Measurements from ENCODE around the gene FBXO48.
"Not testable (repeated sequence)": the region's sequence is repeated elsewhere in the genome, so short reads cannot be mapped to it uniquely, and the experiment has no call there.

FBXO48 gene, protein sequence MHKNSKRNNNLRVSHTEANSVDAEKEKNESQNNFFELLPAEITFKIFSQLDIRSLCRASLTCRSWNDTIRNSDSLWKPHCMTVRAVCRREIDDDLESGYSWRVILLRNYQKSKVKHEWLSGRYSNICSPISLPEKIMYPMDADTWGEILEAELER

DNA sequence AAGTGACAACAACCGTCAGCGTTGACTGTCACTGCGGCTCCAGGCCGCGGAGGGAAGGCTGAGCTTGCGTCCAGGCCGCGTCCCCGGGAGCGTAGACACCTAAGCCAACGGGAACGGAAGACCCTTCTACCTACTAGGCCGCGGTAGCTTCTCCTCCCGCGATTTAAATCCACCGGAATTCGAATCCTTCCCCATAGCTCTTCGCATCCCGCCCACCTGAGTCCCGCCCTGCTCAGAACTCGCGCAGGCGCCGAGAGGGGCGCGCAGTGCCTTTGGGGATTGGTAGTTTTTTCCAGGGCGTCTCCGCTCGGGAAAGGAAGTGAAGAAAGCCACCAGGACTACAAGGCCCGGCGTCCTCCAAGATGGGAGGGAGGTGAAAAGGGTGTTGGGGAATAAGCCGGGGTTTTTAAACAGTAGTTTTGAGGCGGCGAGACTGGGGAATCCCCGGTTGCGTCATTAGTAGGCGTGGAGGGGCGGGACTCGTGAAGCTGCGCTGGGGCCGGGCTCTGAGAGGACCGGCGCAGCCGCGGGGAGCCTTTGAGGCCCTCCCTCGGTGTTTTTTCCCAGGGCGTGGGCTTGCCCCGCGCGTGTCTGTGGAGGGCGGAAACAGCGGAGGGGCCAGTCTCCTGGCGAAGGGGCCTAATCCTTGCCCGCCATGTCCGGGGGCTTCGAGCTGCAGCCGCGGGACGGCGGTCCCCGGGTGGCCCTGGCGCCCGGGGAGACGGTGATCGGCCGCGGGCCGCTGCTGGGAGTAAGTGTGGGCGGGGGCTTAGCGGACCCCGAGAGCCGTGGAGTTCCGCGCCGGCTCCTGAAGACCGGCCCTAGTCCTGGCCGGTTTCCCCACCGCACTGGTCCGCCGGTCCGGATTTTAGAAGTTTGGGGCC lies at the start of gene FBXO48, which contains the start of gene APLF:
Gene FBXO48, minus strand, starts transcription at position 218 of the 884 bp plus-strand sequence. CDS start 2,149 bp downstream, outside the sequence.
Gene APLF, plus strand, starts transcription at position 509 of the 884 bp plus-strand sequence. Its CDS starts 147 bp downstream, at position 656.
- DNase-seq (ENCODE audit: low read depth) = peak; percentile 97

DNA sequence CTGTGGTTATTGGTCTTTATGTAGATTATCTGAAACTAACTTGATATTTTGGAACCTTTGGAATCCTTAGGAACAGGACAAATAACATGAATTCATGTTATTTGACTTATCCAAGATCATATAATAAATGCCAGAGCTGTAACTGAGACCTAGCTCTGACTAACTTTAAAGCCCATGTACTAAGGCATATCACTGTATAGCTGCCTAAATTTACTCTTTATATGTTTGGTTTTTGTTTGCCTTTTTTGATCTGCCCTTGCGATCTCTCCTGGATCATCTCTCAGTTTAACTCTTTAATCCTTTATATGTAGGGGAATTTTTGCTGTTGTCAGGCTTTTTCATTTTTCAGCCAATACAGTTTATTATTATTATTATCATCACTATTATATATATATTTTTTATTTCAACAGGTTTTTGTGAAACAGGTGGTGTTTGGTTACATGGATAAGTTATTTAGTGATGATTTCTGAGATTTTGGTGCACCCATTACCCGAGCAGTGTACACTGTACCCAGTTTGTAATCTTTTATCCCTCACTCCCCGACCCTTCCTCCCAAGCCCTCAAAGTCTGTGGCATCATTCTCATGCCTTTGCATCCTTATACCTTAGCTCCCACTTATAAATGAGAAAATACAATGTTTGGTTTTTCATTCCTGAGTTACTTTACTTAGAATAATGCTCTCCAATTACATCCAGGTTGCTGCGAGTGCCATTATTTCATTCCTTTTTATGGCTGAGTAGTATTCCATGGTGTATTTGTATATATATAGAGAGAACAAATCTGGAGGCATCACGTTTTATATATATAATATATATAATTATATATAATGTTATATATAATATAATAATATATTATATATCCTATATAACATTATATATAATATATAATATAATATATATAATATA lies 49.2 kb upstream of the FBXO48 start:
- DNase-seq (ENCODE audit: low read depth) = no peak

DNA sequence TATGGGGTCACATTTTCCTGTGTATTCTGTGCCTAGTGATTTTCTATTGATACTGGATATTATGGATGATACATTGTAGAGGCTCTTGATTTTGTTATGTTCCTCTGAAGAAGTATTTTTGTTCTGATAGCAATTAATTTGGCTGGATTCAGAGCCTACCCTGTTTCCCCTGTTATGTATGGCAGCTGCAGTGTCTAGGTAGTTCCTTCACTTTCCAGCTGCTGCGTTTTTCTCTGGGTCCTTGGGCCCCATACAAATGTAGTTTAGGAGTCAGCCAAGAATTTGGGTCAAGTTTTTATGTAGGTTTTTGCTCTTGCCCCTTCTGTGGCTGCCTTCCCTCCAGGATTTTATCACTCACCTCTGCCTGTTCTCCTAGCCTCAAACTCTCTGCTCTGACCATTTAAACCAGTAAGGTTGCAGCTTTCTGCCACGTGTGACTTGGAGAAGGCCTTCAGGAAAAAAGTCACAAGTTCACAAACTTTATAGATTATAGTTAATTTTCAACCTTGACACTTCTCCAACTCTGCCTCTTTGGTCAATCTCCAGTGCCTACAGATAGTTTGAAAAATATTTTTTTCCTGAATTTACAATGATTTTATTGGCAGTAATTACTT lies 47.3 kb upstream of the FBXO48 start:
- no peak for DNase-seq (ENCODE audit: low read depth)

DNA sequence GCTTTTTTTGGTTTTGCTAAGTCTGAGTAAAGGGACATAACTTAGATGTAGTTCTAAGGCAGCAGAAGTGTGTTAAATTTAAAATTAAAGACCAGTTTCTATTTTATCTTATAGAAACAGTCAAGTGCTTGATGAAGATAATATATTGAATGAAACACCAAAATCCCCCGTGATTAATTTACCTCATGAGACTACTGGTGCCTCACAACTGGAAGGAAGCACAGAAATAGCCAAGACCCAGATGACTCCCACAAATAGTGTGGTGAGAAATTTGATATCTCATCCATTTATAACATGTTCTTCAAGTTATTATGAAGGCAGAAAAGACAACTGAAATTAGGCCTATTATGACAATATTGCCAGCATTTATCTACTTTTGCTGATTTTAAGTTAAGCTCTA lies 45.9 kb upstream of the FBXO48 start:
- no peak for DNase-seq (ENCODE audit: low read depth)

GRCh38 chr2:68512326-68512725 lies 45.2 kb upstream of the FBXO48 start:
- DNase-seq (ENCODE audit: low read depth) = no peak

DNA sequence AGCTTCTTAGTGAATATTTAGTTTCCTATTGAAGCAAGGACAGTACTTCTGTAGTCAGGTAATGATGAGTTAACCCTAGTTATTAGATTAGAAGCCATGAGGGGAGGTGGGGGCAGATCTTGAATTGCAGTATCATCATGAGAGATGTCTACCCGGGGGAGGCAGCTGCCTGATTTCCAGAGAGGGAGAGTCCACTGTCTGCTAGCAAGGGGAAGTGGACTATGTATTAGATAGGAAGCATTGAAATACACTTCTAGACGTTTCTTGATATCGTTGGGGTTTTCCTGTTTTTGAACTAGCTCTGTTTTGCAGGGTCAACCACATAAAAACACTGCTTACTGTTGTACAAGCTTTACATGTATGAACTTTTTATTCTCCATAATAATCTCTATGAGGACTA lies 39.1 kb upstream of the FBXO48 start:
- DNase-seq (ENCODE audit: low read depth) = no peak

DNA sequence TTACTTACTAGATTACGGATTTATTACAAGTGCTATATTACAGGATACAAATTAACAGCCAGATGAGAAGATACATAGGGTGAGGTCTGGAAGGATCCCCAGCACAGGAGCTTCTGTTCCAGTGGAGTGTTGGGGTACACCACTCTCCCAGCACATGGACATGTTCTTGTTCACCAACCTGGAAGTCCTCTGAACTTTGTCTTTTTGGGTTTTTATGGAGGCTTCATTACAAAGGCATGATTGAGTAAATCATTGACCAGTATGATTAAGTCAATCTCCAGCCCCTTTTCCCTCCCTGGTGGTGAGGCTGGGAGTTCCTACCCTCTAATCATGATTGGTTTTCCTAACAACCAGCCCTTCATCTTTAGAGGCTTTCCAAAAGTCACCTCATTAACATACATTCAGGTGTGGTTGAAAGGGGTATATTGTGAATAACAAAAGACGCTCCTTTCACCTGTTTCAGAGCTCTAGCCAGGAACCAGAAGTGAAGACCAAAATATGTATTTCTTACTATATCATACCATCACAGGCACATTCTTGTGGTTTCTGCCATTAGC lies 38.6 kb upstream of the FBXO48 start:
- no peak for DNase-seq (ENCODE audit: low read depth)

- DNase-seq (ENCODE audit: low read depth) = no peak
Observed at GRCh38 chr2:68501768-68502167, 34.7 kb upstream of the FBXO48 start.

DNA sequence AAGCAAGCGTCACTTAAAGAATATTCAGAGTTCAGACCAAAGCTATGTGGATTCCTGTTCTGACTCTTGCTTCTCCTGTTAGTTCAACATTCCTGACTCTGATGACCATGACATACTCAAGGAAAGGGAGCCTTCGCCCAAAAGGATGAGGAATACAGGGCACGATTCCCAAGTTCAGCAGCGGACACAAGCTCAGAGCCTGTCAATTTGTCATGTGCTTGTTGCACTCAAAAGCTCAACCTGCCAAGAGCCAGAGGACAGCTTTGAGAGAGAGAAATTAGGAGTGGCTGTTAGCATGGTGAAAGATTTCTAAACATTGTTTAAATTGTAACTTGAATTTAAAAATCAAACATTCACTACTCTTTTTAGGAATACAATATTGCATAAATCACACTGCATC lies 33.6 kb upstream of the FBXO48 start:
- no peak for DNase-seq (ENCODE audit: low read depth)

DNA sequence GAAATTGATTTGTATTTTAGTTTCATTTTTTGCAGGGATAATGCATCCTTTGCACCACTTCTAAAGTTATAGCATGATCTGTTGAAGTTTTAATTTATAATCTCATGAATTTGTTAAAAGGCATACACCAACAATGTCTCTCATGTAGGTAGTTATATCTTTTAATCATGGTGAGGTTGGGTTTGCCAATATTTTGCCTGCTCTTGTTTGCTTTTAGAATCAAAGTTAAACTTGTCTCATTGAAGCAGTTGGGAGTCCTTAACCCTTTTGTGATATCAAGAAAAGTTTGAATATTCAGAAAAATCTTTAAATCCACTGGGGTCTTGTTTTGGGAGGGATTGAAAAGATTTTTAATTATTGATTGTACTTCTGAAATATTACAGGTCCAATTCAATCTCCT lies 32.0 kb upstream of the FBXO48 start:
- DNase-seq (ENCODE audit: low read depth) = no peak

DNA sequence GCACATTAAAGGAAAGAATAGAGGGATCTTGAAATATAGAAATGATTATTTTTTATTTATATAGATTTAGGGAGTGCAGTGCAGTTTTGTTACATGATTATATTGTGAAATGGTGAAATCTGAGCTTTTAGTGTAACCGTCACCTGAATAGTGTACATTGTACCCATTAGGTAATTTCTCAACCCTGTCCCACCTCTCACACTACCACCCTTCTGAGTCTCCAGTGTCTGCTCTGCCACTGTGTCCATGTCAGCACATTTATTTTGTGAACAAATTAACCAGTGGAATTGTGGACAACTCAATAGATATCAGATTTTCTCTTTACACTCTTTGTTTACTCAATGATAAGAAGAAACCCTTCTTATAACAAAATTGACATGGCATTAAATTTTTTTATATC lies 24.5 kb upstream of the FBXO48 start:
- no peak for DNase-seq (ENCODE audit: low read depth)

- no peak for DNase-seq (ENCODE audit: low read depth)
Observed at GRCh38 chr2:68489282-68489681, 22.2 kb upstream of the FBXO48 start.

- DNase-seq (ENCODE audit: low read depth) = not testable (repeated sequence)
Observed at GRCh38 chr2:68488605-68489004, 21.5 kb upstream of the FBXO48 start.

- no peak for DNase-seq (ENCODE audit: low read depth)
Observed at GRCh38 chr2:68487773-68488355, 20.8 kb upstream of the FBXO48 start.

- no peak for DNase-seq (ENCODE audit: low read depth)
Observed at GRCh38 chr2:68483011-68483410, 15.9 kb upstream of the FBXO48 start.

DNA sequence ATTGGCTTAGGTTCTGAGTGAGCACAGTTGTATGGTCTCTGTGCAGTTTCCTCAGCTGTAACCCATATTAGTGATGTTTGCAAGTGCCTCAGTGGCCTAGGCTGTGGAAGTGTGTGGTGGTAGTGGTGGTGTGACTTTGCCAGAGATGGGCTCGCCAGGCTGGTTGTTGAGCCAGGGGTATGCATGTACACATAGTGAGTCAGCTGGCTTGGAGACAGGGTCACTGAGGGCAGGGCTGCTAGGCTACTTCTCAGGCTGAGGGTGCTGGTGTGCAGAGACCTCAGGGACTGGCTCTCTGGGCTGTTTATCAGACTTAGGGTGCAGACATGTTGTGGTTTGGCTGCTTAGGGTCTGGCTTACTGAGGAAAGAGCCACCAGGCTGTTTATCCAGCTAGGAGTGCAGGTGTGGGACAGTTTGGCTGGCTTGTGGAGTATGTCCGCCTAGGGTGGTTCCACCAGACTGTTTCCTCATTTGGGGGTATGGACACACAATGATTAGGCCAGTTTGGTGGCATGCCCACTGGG lies 15.3 kb upstream of the FBXO48 start:
- DNase-seq (ENCODE audit: low read depth) = no peak

- DNase-seq (ENCODE audit: low read depth) = no peak
Observed at GRCh38 chr2:68478688-68479087, 11.6 kb upstream of the FBXO48 start.

DNA sequence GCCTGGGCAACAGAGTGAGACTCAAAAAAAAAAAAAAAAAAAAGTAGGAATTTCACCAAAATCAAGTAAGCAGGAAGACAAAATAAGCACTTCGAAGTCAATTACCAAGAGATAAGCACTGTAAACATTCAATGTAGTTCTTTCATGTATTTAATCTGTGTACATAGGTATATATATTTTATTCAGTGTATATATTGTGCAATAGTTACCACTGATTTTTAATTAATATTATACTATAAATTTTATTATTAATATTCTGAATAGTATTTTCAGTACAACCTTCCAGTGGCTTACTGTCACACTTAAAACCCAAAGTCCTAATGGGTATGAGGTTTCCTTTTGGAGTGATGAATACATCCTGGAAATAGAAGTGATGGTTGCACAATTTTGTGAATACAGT lies 9.4 kb upstream of the FBXO48 start:
- no peak for DNase-seq (ENCODE audit: low read depth)

- DNase-seq (ENCODE audit: low read depth) = no peak
Observed at GRCh38 chr2:68475576-68475975, 8.5 kb upstream of the FBXO48 start.

GRCh38 chr2:68475110-68475509 lies 8.0 kb upstream of the FBXO48 start:
- no peak for DNase-seq (ENCODE audit: low read depth)

DNA sequence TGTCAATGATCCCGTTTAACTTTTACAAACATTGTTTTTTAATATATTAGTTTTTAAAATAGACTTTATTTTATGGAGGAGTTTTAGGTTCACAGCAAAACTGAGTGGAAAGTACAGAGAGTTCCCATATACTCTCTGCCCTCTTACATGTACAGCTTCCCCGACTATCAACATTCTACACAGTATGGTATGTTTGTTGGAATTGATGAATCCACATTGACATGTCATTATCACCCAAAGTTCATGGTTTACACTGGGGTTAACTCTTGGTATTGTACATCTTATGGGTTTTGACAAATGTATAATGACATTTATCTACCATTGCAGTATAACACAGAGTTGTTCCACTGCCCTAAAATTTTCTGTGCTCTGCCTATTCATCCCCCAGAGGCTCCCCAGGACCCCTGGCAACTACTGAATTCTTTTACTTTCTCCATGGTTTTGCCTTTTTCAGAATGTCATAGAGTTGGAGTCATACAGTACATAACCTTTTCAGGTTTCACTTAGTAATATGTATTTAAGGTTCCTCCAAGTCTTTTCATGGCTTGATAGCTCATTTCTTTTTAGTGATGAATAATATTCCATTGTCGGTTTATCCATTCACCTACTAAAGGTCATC lies 5.8 kb upstream of the FBXO48 start:
- DNase-seq (ENCODE audit: low read depth) = no peak

Data from HS-5 (cell line).